NCI-H446 (cell line): ENCODE measurements around the gene MTIF2.
A peak's percentile ranks its signal among the peaks of the same experiment; 100 is the strongest.
"Not testable (repeated sequence)": the region's sequence is repeated elsewhere in the genome, so short reads cannot be mapped to it uniquely, and the experiment has no call there.

Experiments used
- DNase-seq, 2 experiments: peaks; one replicate each; lab custom pipeline; 2025; lab: John Stamatoyannopoulos, UW

Gene MTIF2

DNA sequence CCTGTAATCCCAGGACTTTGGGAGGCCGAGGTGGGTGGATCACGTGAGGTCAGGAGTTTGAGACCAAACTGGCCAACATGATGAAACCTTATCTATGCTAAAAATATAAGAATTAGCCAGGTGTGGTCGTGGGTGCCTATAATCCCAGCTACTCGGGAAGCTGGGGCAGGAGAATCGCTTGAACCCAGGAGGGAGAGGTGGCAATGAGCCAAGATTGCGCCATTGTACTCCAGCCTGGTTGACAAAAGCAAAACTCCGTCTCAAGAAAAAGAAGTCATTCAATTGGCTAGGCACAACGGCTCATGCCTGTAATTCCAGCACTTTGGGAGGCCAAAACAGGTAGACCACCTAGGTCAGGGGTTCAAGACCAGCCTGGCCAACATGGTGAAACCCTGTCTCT is 27.4 kb downstream of the MTIF2 start:
- DNase-seq: not testable (repeated sequence)

GRCh38 chr2:55239656-55240222 is 29.3 kb downstream of the MTIF2 start:
- no peak for DNase-seq

- DNase-seq: no peak
Measured at GRCh38 chr2:55236992-55237543, 32.0 kb downstream of the MTIF2 start.

- DNase-seq: no peak
Measured at GRCh38 chr2:55235724-55236538, 33.1 kb downstream of the MTIF2 start.

GRCh38 chr2:55233658-55233940 is 35.4 kb downstream of the MTIF2 start:
- no peak for DNase-seq

DNA sequence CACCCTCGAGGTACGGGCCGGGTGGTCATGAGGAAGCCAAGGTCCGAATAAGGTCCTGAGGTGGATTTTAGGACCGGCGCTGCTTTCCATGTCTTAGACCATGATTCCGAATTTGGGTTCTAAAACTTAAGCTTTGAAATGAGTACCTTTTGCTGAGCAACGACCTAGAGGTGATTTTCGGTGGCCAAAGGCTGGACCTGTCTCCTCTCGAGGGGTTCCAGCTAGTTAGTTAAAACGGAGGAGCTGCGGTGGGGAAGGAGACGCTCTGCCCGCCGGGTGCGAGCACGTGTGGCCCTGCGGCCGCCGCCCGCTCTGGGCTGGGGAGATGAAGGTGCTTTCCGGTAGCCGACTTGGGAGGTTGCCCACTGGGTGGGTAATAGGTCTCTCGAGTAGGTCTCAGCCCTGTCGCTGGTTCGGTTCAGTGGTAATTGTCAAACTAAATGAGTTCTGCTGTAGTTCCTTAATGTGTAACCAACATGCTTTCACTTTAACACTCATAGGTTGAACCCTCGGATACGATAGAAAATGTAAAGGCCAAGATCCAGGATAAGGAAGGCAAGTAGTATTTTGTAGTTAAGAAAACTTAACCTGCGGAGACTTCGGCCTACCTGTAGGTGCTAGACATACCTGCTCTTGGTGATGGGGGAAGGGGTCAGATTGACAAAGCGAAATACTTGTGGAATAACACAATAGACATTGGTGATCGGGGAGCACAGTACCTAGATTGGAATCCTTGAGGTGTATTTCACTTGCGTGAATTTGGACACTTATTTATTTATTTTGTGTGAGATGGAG is 36.0 kb downstream of the MTIF2 start:
- DNase-seq: no peak

DNA sequence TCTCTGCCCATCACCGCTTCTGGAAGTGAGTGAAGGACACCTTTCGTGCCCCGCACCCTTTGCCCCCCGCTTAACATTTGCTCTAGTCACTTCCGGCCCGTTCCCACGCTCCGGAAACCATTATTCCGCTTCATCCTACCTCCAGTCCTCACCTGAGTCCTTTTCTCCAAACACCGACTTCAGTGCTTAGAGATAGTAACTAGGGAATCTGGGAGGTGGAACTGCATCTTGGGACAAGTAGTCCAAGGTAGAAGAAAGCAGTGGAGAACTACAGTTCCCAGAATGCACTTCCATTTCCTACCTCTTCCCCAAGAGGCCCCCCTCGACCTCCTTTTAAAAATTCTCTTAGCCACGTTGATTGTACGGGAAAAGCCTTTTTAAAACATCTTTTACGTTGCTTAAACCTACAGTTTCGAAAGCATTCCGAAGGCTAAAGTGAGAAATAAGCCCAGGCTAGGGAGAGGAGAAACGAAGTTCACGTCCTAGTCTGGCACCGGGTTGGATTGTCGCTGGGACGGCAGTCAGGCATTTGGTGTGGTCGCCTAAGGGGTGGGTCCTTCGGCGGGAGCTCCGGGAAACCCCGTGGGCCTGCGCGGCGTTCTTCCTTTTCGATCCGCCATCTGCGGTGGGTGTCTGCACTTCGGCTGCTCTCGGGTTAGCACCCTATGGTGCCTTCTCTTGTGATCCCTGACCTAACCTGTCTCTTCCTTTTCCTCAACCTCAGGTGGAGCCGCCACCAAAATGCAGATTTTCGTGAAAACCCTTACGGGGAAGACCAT is 36.8 kb downstream of the MTIF2 start, which contains the start of the genes CLHC1 and RPS27A:
CLHC1 (minus strand) TSS at position 210 of the 779 bp plus-strand sequence. CDS start 9,882 bp downstream, outside the sequence.
RPS27A (plus strand) TSS at position 605 of the 779 bp plus-strand sequence; CDS start at position 742, 137 bp downstream.
- peak; percentile 91 to 92 for DNase-seq

DNA sequence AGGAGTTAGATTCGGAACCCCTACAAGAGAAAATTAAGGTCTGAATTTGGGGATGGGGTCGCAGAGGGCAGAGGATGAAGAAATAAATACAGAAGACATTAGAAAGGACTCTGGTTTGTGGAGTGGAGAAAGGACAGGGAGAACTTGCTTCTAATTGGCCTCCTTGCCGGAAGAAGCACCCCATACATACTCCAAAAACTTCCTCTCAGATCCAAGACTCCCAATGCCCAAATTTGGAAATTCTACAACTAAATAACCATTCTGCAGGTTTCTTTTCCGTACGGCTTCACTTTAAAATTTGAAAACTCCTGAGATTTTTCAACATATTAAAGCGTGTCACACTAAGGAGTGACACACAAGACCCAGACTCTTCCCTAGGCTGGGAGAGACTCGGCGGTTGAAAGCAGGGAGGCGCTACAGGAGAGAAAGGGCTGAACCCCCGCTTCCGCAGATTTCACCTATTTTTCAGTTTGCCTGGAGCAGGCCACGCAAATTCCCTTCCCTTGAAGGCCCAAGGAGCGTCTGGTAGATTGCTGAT is 37.4 kb downstream of the MTIF2 start:
- no peak for DNase-seq

DNA sequence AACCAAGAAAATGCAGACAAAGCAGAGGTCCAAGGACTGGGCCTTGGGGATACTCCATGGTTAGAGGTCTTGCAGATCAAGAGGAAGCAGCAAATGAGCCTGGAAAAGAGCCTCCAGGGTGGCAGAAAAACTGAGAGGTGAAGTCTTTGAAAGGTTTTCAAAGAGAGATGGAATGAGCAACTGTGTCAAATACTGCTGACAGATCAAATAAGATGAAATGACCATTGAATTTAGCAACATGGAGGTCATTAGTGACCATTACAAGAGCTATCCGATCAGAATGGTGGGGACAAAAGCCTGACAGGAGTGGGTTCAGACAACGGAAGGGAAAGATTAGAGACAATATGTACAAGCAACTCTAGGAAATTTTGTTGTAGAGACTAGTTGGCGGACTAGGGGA is 38.5 kb downstream of the MTIF2 start:
- no peak for DNase-seq

DNA sequence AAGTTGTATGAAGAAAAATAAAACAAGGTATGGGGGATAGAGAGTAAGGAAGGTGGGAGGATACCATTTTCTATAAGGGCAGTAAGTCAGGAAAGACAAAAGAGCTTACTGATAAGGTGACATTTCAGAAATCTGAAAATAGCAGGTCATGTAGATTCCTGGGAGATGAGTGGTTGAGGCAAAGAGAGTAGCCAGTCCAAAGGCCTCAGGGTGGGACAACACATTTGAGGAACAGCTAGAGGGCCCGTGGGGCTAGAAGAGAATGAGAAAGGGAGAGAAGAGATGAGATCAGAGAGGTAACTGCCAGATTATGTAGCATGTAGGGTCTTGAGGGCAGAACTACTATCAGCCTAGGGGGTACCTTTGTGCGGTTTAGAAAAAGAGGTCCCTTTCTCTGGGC is 39.8 kb downstream of the MTIF2 start:
- DNase-seq: no peak

DNA sequence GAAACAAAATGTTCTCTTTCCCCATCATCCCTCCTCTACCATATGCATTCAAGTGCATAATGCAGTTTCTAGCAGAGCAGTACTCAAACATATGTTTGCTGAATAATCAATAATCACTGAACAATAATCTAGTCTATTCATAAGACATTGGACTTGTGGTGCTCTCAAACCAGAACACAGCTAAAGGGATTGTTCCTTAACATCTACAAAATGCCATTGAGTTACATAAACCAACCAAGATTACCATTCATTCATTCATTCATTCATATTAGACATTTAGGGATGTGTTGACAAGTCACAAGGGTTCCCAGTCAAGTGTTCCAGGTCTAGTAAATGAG is 40.8 kb downstream of the MTIF2 start:
- DNase-seq: no peak

DNA sequence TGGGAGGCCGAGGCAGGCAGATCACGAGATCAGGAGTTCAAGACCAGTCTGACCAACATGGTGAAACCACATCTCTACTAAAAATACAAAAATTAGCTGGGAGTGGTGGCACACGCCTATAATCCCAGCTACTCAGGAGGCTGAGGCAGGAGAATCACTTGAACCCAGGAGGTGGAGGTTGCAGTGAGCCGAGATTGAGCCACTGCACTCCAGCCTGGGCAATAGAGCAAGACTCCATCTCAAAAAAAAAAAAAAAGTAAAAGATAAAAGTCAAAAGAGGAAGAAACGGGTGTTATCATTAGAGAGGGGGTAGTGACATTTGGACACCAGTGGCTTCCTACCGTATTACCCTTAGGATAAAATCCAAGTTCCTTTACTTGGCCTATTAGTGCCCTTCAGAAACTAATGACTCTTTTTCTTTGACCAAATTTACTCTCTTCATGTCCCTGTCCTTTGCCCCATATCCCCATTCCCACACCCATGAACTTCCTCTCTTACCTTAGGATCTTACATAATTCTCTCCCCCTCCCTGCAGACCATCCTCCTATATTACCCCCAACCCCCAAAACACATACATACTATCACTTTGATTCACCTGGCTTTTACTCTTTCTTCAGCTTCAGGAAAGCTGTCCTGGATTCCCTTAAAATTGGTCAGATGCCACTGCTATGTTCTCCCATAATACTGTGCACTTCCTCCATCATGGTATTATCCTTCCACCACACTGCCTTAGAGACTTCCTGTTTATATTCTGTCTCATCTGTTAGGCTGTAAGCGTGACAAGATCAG is 41.4 kb downstream of the MTIF2 start:
- DNase-seq: not testable (repeated sequence)

- no peak for DNase-seq
Measured at GRCh38 chr2:55225481-55226020, 43.5 kb downstream of the MTIF2 start.

GRCh38 chr2:55224761-55225261 is 44.2 kb downstream of the MTIF2 start:
- no peak for DNase-seq

DNA sequence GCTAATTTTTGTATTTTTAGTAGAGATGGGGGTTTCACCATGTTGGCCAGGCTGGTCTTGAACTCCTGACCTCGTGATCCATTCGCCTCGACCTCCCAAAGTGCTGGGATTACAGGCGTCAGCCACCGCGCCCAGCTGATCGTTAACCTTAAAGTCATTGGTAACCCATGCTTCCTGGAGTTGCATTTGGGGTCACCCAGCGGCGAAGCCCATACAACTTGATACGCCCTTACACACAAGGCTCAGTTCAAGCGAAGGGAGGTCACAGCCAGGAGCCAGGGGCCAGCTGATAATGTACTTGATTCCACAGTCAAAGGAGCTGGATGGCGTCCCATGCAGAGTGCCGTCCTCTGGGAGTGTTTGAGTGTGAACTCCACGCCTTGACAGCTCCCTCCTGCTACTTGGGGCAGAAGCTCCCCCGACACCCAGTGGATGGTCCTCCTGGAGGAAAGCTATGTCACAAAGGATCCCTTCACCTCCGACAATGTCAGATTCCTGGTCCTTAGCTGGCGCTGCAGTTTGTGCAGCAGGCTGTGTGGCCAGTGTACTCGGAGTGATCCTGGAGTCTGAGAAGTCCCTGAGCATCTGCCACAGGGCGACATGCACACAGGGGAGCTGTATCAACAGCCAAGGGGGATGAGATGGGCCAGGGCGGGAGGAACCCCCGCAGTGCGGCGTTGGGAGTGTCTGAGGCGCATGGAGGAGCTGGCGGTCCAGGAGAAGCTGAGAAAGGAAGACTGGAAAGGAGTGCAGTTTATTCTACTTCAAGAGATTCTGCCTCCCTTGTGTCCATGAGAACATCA is 44.9 kb downstream of the MTIF2 start:
- no peak for DNase-seq

DNA sequence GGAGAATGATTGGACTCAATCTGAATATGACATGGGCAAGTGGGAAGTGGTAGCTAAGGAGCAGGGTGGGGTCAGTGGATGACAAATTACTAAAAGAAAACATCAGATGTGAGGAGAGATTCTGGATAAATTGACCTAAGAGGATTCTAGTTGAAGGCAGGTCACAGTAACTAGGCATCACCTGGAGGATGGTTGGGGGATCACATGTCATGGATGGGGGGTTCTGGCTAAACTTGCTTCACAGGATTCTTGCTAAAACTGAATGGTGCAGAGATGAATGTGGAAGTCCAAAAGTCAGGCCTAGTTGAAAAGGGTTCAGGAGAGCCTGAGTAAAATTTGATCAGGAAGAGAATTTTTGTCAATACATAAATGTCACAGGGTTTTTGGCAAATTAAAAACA is 55.2 kb downstream of the MTIF2 start:
- no peak for DNase-seq

GRCh38 chr2:55204950-55205349 is 64.1 kb downstream of the MTIF2 start:
- no peak for DNase-seq

GRCh38 chr2:55204536-55204935 is 64.5 kb downstream of the MTIF2 start:
- DNase-seq: no peak

DNA sequence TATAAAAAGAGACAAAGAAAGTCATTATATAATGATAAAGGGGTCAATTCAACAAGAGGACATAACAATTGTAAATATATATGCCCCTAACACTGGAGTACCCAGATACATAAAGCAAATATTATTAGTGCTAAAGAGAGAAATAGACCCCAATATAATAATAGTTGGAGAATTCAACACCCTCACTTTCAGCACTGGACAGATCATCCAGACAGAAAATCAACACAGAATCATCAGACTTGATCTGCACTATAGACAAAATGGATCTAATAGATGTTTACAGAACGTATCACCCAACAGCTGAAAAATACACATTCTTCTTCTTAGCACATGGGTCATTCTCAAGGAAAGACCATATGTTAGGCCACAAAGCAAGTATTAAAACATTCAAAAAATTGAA is 68.6 kb downstream of the MTIF2 start:
- DNase-seq: no peak
